ENCODE data around the gene OR52A1.
"Not testable (repeated sequence)": the region's sequence is repeated elsewhere in the genome, so short reads cannot be mapped to it uniquely, and the experiment has no call there.

OR52A1 gene

GRCh38 chr11:5165898-5166297 lies 11.3 kb upstream of the OR52A1 start:
- H3K36me3 ChIP-seq (ENCODE audit: control insufficient read depth, insufficient read depth, low read length); H3K9ac ChIP-seq (ENCODE audit: low read depth, low read length): not testable (repeated sequence)

GRCh38 chr11:5164807-5165206 lies 10.2 kb upstream of the OR52A1 start:
- H3K9me3 ChIP-seq (ENCODE audit: control insufficient read depth, insufficient read depth, low read length); H3K4me3 ChIP-seq (ENCODE audit: low read depth, low read length); H3K4me1 ChIP-seq (ENCODE audit: control insufficient read depth, insufficient read depth, low read length); H3K27me3 ChIP-seq (ENCODE audit: control insufficient read depth, insufficient read depth, low read length); H3K36me3 ChIP-seq (ENCODE audit: control insufficient read depth, insufficient read depth, low read length); H3K9ac ChIP-seq (ENCODE audit: low read depth, low read length): not testable (repeated sequence)

More at GRCh38 chr11:5165898-5166297, 11.3 kb upstream of the OR52A1 start:
- H3K4me3 ChIP-seq (ENCODE audit: low read depth, low read length); H3K27me3 ChIP-seq (ENCODE audit: control insufficient read depth, insufficient read depth, low read length); H3K9me3 ChIP-seq (ENCODE audit: control insufficient read depth, insufficient read depth, low read length); H3K4me1 ChIP-seq (ENCODE audit: control insufficient read depth, insufficient read depth, low read length): not testable (repeated sequence)

- not testable (repeated sequence) for H3K4me1 ChIP-seq (ENCODE audit: control insufficient read depth, insufficient read depth, low read length); H3K27me3 ChIP-seq (ENCODE audit: control insufficient read depth, insufficient read depth, low read length); H3K9ac ChIP-seq (ENCODE audit: low read depth, low read length); H3K4me3 ChIP-seq (ENCODE audit: low read depth, low read length); H3K9me3 ChIP-seq (ENCODE audit: control insufficient read depth, insufficient read depth, low read length); H3K36me3 ChIP-seq (ENCODE audit: control insufficient read depth, insufficient read depth, low read length)
These were observed 6.5 kb upstream of the OR52A1 start for GRCh38 chr11:5161045-5161444.

- H3K36me3 ChIP-seq (ENCODE audit: control insufficient read depth, insufficient read depth, low read length); H3K4me3 ChIP-seq (ENCODE audit: low read depth, low read length); H3K9me3 ChIP-seq (ENCODE audit: control insufficient read depth, insufficient read depth, low read length); H3K9ac ChIP-seq (ENCODE audit: low read depth, low read length); H3K27me3 ChIP-seq (ENCODE audit: control insufficient read depth, insufficient read depth, low read length); H3K4me1 ChIP-seq (ENCODE audit: control insufficient read depth, insufficient read depth, low read length): not testable (repeated sequence)
These were observed 5.7 kb upstream of the OR52A1 start for GRCh38 chr11:5160217-5160616.

GRCh38 chr11:5159806-5160205 lies 5.2 kb upstream of the OR52A1 start:
- H3K9me3 ChIP-seq (ENCODE audit: control insufficient read depth, insufficient read depth, low read length), result no peaks in the 10 kb centered on the region
- no peaks in the 10 kb centered on the region for H3K27me3 ChIP-seq (ENCODE audit: control insufficient read depth, insufficient read depth, low read length)
- no peaks in the 10 kb centered on the region for H3K4me1 ChIP-seq (ENCODE audit: control insufficient read depth, insufficient read depth, low read length)
- H3K4me3 ChIP-seq (ENCODE audit: low read depth, low read length), result no peak overlapping the region
- no peaks in the 10 kb centered on the region for H3K36me3 ChIP-seq (ENCODE audit: control insufficient read depth, insufficient read depth, low read length)
- no peak overlapping the region for H3K9ac ChIP-seq (ENCODE audit: low read depth, low read length)

- no peak overlapping the region for H3K9ac ChIP-seq (ENCODE audit: low read depth, low read length)
- no peaks in the 10 kb centered on the region for H3K27me3 ChIP-seq (ENCODE audit: control insufficient read depth, insufficient read depth, low read length)
- no peaks in the 10 kb centered on the region for H3K9me3 ChIP-seq (ENCODE audit: control insufficient read depth, insufficient read depth, low read length)
These were observed 754 bp downstream of the OR52A1 start for GRCh38 chr11:5153574-5154431.

GRCh38 chr11:5151713-5152153 lies 2.8 kb downstream of the OR52A1 start:
- no peaks in the 10 kb centered on the region for H3K27me3 ChIP-seq (ENCODE audit: control insufficient read depth, insufficient read depth, low read length)
- H3K4me1 ChIP-seq (ENCODE audit: control insufficient read depth, insufficient read depth, low read length), result no peaks in the 10 kb centered on the region
- no peaks in the 10 kb centered on the region for H3K36me3 ChIP-seq (ENCODE audit: control insufficient read depth, insufficient read depth, low read length)
- H3K9me3 ChIP-seq (ENCODE audit: control insufficient read depth, insufficient read depth, low read length), result no peaks in the 10 kb centered on the region
- H3K4me3 ChIP-seq (ENCODE audit: low read depth, low read length), result no peak overlapping the region
- H3K9ac ChIP-seq (ENCODE audit: low read depth, low read length), result no peak overlapping the region

More at GRCh38 chr11:5153574-5154431, 754 bp downstream of the OR52A1 start:
- Histone ChIP-seq H3K36me3 (ENCODE audit: control insufficient read depth, insufficient read depth, low read length) (no peaks in the 10 kb centered on the region), H3K4me1 (ENCODE audit: control insufficient read depth, insufficient read depth, low read length) (no peaks in the 10 kb centered on the region), H3K4me3 (ENCODE audit: low read depth, low read length) (no peak overlapping the region)

- not testable (repeated sequence) for H3K9me3 ChIP-seq (ENCODE audit: control insufficient read depth, insufficient read depth, low read length)
These were observed 10.4 kb downstream of the OR52A1 start for GRCh38 chr11:5144206-5144605.

GRCh38 chr11:5137996-5138395 lies 16.6 kb downstream of the OR52A1 start, which contains the start of gene OR52A5:
Gene OR52A5 (minus strand): TSS chr11:5138356. CDS start chr11:5132642, 5,714 bp downstream.
- H3K9ac ChIP-seq (ENCODE audit: low read depth, low read length), result no peak within 1 kb of the TSS
- H3K36me3 ChIP-seq (ENCODE audit: control insufficient read depth, insufficient read depth, low read length), result no peaks in the 10 kb centered on the region
- H3K4me1 ChIP-seq (ENCODE audit: control insufficient read depth, insufficient read depth, low read length), result no peaks in the 10 kb centered on the region
- no peaks in the 10 kb centered on the region for H3K27me3 ChIP-seq (ENCODE audit: control insufficient read depth, insufficient read depth, low read length)
- no peaks in the 10 kb centered on the region for H3K9me3 ChIP-seq (ENCODE audit: control insufficient read depth, insufficient read depth, low read length)
- no peak within 1 kb of the TSS for H3K4me3 ChIP-seq (ENCODE audit: low read depth, low read length)

More at GRCh38 chr11:5144206-5144605, 10.4 kb downstream of the OR52A1 start:
- H3K9ac ChIP-seq (ENCODE audit: low read depth, low read length); H3K27me3 ChIP-seq (ENCODE audit: control insufficient read depth, insufficient read depth, low read length); H3K4me3 ChIP-seq (ENCODE audit: low read depth, low read length); H3K36me3 ChIP-seq (ENCODE audit: control insufficient read depth, insufficient read depth, low read length); H3K4me1 ChIP-seq (ENCODE audit: control insufficient read depth, insufficient read depth, low read length): not testable (repeated sequence)

GRCh38 chr11:5137014-5137413 lies 17.5 kb downstream of the OR52A1 start:
- H3K36me3 ChIP-seq (ENCODE audit: control insufficient read depth, insufficient read depth, low read length), result no peaks in the 10 kb centered on the region
- H3K27me3 ChIP-seq (ENCODE audit: control insufficient read depth, insufficient read depth, low read length), result no peaks in the 10 kb centered on the region
- no peaks in the 10 kb centered on the region for H3K4me1 ChIP-seq (ENCODE audit: control insufficient read depth, insufficient read depth, low read length)
- no peak overlapping the region for H3K9ac ChIP-seq (ENCODE audit: low read depth, low read length)
- H3K4me3 ChIP-seq (ENCODE audit: low read depth, low read length), result no peak overlapping the region
- no peaks in the 10 kb centered on the region for H3K9me3 ChIP-seq (ENCODE audit: control insufficient read depth, insufficient read depth, low read length)

GRCh38 chr11:5136261-5136660 lies 18.3 kb downstream of the OR52A1 start:
- Histone ChIP-seq H3K9ac (ENCODE audit: low read depth, low read length) (no peak overlapping the region), H3K27me3 (ENCODE audit: control insufficient read depth, insufficient read depth, low read length) (no peaks in the 10 kb centered on the region), H3K4me3 (ENCODE audit: low read depth, low read length) (no peak overlapping the region), H3K36me3 (ENCODE audit: control insufficient read depth, insufficient read depth, low read length) (no peaks in the 10 kb centered on the region), H3K9me3 (ENCODE audit: control insufficient read depth, insufficient read depth, low read length) (no peaks in the 10 kb centered on the region), H3K4me1 (ENCODE audit: control insufficient read depth, insufficient read depth, low read length) (no peaks in the 10 kb centered on the region)

- Histone ChIP-seq H3K4me3 (ENCODE audit: low read depth, low read length) (no peak overlapping the region), H3K27me3 (ENCODE audit: control insufficient read depth, insufficient read depth, low read length) (no peaks in the 10 kb centered on the region), H3K9ac (ENCODE audit: low read depth, low read length) (no peak overlapping the region), H3K9me3 (ENCODE audit: control insufficient read depth, insufficient read depth, low read length) (no peaks in the 10 kb centered on the region), H3K4me1 (ENCODE audit: control insufficient read depth, insufficient read depth, low read length) (no peaks in the 10 kb centered on the region), H3K36me3 (ENCODE audit: control insufficient read depth, insufficient read depth, low read length) (no peaks in the 10 kb centered on the region)
These were observed 22.8 kb downstream of the OR52A1 start for GRCh38 chr11:5131584-5132335.

Data from iPS-15b (cell line).